Left lung (tissue), 14 donors: ENCODE results near the gene XRCC4. TPM values are rescaled to one million over a fixed set of nuclear protein-coding genes. Genes with fewer than 3 reads are reported as not detected.

Source experiments
- ATAC-seq: fragments of 200-7000 bp; cut with Tn5 transposase; one replicate; pipeline ENCODE4 v1.9.1; 2020; ENCODE audit warnings: moderate library complexity
- DNase-seq, 4 donors: peaks; one replicate each; pipeline ENCODE4 v3.0.0-alpha.2; 2013 to 2020
- H3K27ac ChIP-seq, 2 donors: fragments of 200-600 bp; sonication (generic) in 1 of 2; one replicate each; pipeline versions ENCODE4 v1.5.0 to v1.8.0; 2020 to 2021
- H3K27me3 ChIP-seq, 2 donors: fragments of 200-600 bp; sonication (generic) in 1 of 2; one replicate each; pipeline versions ENCODE4 v1.5.0 to v1.8.0; 2020 to 2021
- H3K36me3 ChIP-seq, 2 donors: fragments of 200-600 bp; sonication (generic) in 1 of 2; one replicate each; pipeline versions ENCODE4 v1.5.0 to v1.8.0; 2020 to 2021
- H3K4me1 ChIP-seq, 2 donors: fragments of 200-600 bp; one replicate each; pipeline ENCODE4 v1.8.0; 2021
- H3K4me3 ChIP-seq, 2 donors: fragments of 200-600 bp; sonication (generic) in 1 of 2; one replicate each; pipeline versions ENCODE4 v1.5.0 to v1.8.0; 2020 to 2021; ENCODE audit warnings: mild to moderate bottlenecking in 1 of 2
- H3K9me3 ChIP-seq, 2 donors: fragments of 200-600 bp; sonication (generic) in 1 of 2; one replicate each; pipeline versions ENCODE4 v1.5.0 to v1.8.0; 2020 to 2021
- CTCF ChIP-seq, 2 donors: fragments of 200-600 bp; sonication (generic) in 1 of 2; IDR thresholded peaks; one replicate each; pipeline versions ENCODE4 v1.5.0 to v1.8.0; 2021; ENCODE audit warnings: antibody characterized with exemption in 2 of 2
- intact Hi-C, 2 donors: fragments of 100-400 bp; cut with DNase I; formaldehyde crosslinking; loops; one replicate each; pipeline versions ENCODE4 v1.11.2 to v1.14.2; 2022
- long read RNA-seq, 12 donors: library from polyadenylated mRNA in 2 of 12; unstranded in 2 of 12; transcript quantifications; one replicate each; pipeline ENCODE4 v2.0.0 and lab custom pipeline, GENCODE V29; 2019 to 2026
- polyA plus RNA-seq, 6 donors: library from polyadenylated mRNA; unstranded; fragments of 120-200 nt; gene quantifications; one replicate each; pipeline ENCODE4 v1.2.1, GENCODE V29; 2013; ENCODE audit not compliant: insufficient read length in 6 of 6
- total RNA-seq, 2 donors: library from RNA; stranded (reverse); fragmentation: NEBNext Ultra II Directional; extraction: Animal tissue kit (Norgen Biotek cat#: 25700); gene quantifications; one replicate each; pipeline ENCODE4 v1.2.1, GENCODE V29; 2021
- donor health status: DM: no; HTN: yes; CAD: no.
- donor health status: DM: no; HTN: no; CAD: no.

The XRCC4 gene
- total RNA-seq (1 to 10 TPM; 6.2 to 7.5 TPM), polyA plus RNA-seq (1 to 10 TPM; 7.9 to 9.7 (median 9.0) TPM)
- long read RNA-seq, donor 1, partial matches to known transcripts: 0 of 5 reads
- long read RNA-seq, donor 1, other reads (novel, unspliced or antisense): 0 of 5 reads
- long read RNA-seq, donor 2, partial matches to known transcripts: 0 of 4 reads
- long read RNA-seq, donor 2, other reads (novel, unspliced or antisense): 0 of 4 reads
- long read RNA-seq, donor 3, partial matches to known transcripts: 0 of 2 reads
- long read RNA-seq, donor 3, other reads (novel, unspliced or antisense): 0 of 2 reads
- long read RNA-seq, donor 4, transcript XRCC4-202 (8 exons, 1,579 nt): major isoform, 8 of 10 reads
- long read RNA-seq, donor 4, partial matches to known transcripts: 1 of 10 reads
- long read RNA-seq, donor 4, other reads (novel, unspliced or antisense): 1 of 10 reads
- long read RNA-seq, donor 5, partial matches to known transcripts: 0 of 4 reads
- long read RNA-seq, donor 5, other reads (novel, unspliced or antisense): 0 of 4 reads
- long read RNA-seq, donor 6, transcript XRCC4-202 (8 exons, 1,579 nt): major isoform, 5 of 5 reads
- long read RNA-seq, donor 6, partial matches to known transcripts: 0 of 5 reads
- long read RNA-seq, donor 6, other reads (novel, unspliced or antisense): 0 of 5 reads
- long read RNA-seq, donor 7, partial matches to known transcripts: 10 of 12 reads
- long read RNA-seq, donor 7, other reads (novel, unspliced or antisense): 0 of 12 reads
- long read RNA-seq, donor 8, partial matches to known transcripts: 0 of 4 reads
- long read RNA-seq, donor 8, other reads (novel, unspliced or antisense): 0 of 4 reads
- long read RNA-seq, donor 9: 0 reads
- long read RNA-seq, donor 10, partial matches to known transcripts: 1 of 1 reads
- long read RNA-seq, donor 10, other reads (novel, unspliced or antisense): 0 of 1 reads
- long read RNA-seq, donor 11, partial matches to known transcripts: 0 of 2 reads
- long read RNA-seq, donor 11, other reads (novel, unspliced or antisense): 0 of 2 reads
- long read RNA-seq, donor 12, partial matches to known transcripts: 0 of 3 reads
- long read RNA-seq, donor 12, other reads (novel, unspliced or antisense): 0 of 3 reads

- intact Hi-C loops: no loop called here
- peak within 1 kb of the TSS; percentile 85 to 92 for H3K27ac ChIP-seq
- ATAC-seq (peak; percentile 100), DNase-seq (peak; percentile 96 to 99 (median 98))
- no peaks in the 10 kb centered on the region for H3K36me3 ChIP-seq
- H3K4me1 ChIP-seq: peaks cover 11 to 51% of the 10 kb centered on the region in 2 donors
- H3K27me3 ChIP-seq: no peaks in the 10 kb centered on the region
- TF ChIP-seq CTCF (IDR thresholded peaks at IDR 0.05): no peak
- H3K4me3 ChIP-seq: peak within 1 kb of the TSS; percentile 68 to 74
- no peaks in the 10 kb centered on the region for H3K9me3 ChIP-seq
These were observed at the start of gene XRCC4, which contains the start of gene TMEM167A for GRCh38 chr5:83076742-83077661. XRCC4 (plus strand) TSS chr5:83077547; CDS start chr5:83104920, 27,373 bp downstream. TMEM167A (minus strand) TSS chr5:83077394; CDS start chr5:83077323, 71 bp downstream.

DNA sequence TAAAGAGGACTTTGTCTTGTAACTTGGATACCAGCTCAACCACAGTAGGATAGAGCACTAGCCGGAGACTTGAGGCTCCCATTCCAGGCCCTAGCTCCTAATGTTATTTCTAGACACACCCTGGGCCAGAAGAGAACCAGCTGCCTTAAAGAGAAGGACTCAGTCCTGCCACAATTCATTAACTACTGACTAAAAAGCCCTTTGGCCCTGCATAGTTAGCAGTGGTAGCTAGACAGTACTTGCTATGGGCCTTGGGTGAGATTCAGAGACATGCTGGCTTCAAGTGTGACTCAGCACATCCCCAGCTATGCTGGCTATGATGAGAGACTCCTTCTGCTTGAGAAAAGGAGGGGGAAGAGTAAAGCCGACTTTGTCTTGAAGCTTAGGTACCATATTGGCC is 47.4 kb upstream of the XRCC4 start:
- no peak overlapping the region for H3K4me3 ChIP-seq
- intact Hi-C loops: no loop called here
- ATAC-seq: no peak
- no peaks in the 10 kb centered on the region for H3K27me3 ChIP-seq
- H3K4me1 ChIP-seq: no peaks in the 10 kb centered on the region
- no peak for TF ChIP-seq CTCF (IDR thresholded peaks at IDR 0.05)
- H3K9me3 ChIP-seq: no peaks in the 10 kb centered on the region
- H3K27ac ChIP-seq: no peak overlapping the region
- DNase-seq: no peak
- no peaks in the 10 kb centered on the region for H3K36me3 ChIP-seq

GRCh38 chr5:83031381-83031780 is 46.0 kb upstream of the XRCC4 start:
- intact Hi-C loops: no loop called here
- ATAC-seq: no peak

DNA sequence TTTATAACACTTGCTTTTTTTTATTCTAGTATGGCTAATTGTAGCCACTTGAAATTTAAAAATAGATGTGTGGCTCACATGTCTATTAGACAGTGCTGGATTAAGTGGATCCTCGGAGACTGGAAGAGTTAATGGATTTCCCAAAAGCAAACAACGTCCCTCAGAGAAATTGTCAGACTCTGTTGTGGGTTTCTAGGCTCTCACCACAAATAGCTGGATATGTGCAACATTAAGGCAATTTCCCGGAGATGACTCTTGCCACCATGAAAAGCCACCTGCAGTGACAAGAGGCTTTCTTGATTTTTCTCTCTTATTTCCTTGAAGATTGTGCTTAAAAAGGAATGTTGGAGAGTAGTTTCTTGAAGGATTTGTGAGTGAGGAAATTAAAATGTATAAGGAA is 43.3 kb upstream of the XRCC4 start:
- ATAC-seq: no peak
- no peak for DNase-seq
- intact Hi-C loops: no loop called here
- no peaks in the 10 kb centered on the region for H3K9me3 ChIP-seq
- no peak for TF ChIP-seq CTCF (IDR thresholded peaks at IDR 0.05)
- H3K36me3 ChIP-seq: no peaks in the 10 kb centered on the region
- no peaks in the 10 kb centered on the region for H3K27me3 ChIP-seq
- H3K27ac ChIP-seq: no peak overlapping the region
- H3K4me1 ChIP-seq: no peaks in the 10 kb centered on the region
- no peak overlapping the region for H3K4me3 ChIP-seq

More at GRCh38 chr5:83031381-83031780, 46.0 kb upstream of the XRCC4 start:
- Histone ChIP-seq H3K27me3 (no peaks in the 10 kb centered on the region), H3K36me3 (no peaks in the 10 kb centered on the region), H3K4me3 (no peak overlapping the region), H3K9me3 (no peaks in the 10 kb centered on the region), H3K27ac (no peak overlapping the region), H3K4me1 (no peaks in the 10 kb centered on the region)
- no peak for DNase-seq
- TF ChIP-seq CTCF (IDR thresholded peaks at IDR 0.05): no peak
